H7 (cell line): ENCODE data around the gene NUP214. TPM values are rescaled to one million over a fixed set of nuclear protein-coding genes. Genes with fewer than 3 reads are reported as not detected.
"Not testable (repeated sequence)": the region's sequence is repeated elsewhere in the genome, so short reads cannot be mapped to it uniquely, and the experiment has no call there.

Source experiments
- DNase-seq: peaks from one replicate; pipeline ENCODE4 v3.0.0; 2012
- H3K27me3 ChIP-seq: 2 replicates; pipeline ENCODE4 v1.6.0; 2011; ENCODE audit warnings: mild to moderate bottlenecking, low read length; ENCODE audit not compliant: control insufficient read depth, insufficient read depth
- H3K36me3 ChIP-seq: replicated peaks from 2 replicates; pipeline ENCODE4 v1.5.1; 2011; ENCODE audit warnings: low read length; ENCODE audit not compliant: control insufficient read depth, insufficient read depth
- H3K4me3 ChIP-seq: 2 replicates; pipeline ENCODE4 v1.5.1; 2011; ENCODE audit warnings: low read depth, mild to moderate bottlenecking, control low read depth, low read length, moderate library complexity; ENCODE audit not compliant: insufficient read depth
- total RNA-seq: library from RNA; depleted of rRNA; stranded (reverse); fragments of >200 nt; shearing (Covaris generic); gene quantifications from 2 replicates; pipeline ENCODE4 v1.2.3, GENCODE V29; 2014

NUP214 gene
- total RNA-seq, 1 experiment from 2014 or later, result 26.5 TPM

DNA sequence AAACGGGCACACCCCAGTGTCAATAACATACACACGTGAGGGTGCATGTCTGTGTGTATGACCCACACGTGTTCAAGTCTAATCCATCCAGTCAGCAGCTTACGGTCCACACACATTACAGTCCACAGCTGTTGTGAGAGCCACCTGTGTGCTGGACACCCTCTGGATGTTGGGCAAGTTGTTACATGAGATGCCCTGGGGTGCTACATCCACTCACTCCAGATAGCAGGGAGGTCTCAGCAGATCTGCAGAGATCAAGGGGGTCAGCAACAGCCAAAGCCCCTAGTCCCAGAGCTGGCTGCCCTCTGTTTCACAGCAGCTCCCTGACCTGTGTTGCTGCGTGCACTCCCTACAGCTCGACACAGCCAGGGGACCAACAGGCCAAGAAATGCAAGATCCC lies 33.4 kb upstream of the NUP214 start:
- Histone ChIP-seq H3K36me3 (peaks cover 9% of the 10 kb centered on the region), H3K4me3 (no peak overlapping the region), H3K27me3 (no peaks in the 10 kb centered on the region)
- DNase-seq, result no peak

DNA sequence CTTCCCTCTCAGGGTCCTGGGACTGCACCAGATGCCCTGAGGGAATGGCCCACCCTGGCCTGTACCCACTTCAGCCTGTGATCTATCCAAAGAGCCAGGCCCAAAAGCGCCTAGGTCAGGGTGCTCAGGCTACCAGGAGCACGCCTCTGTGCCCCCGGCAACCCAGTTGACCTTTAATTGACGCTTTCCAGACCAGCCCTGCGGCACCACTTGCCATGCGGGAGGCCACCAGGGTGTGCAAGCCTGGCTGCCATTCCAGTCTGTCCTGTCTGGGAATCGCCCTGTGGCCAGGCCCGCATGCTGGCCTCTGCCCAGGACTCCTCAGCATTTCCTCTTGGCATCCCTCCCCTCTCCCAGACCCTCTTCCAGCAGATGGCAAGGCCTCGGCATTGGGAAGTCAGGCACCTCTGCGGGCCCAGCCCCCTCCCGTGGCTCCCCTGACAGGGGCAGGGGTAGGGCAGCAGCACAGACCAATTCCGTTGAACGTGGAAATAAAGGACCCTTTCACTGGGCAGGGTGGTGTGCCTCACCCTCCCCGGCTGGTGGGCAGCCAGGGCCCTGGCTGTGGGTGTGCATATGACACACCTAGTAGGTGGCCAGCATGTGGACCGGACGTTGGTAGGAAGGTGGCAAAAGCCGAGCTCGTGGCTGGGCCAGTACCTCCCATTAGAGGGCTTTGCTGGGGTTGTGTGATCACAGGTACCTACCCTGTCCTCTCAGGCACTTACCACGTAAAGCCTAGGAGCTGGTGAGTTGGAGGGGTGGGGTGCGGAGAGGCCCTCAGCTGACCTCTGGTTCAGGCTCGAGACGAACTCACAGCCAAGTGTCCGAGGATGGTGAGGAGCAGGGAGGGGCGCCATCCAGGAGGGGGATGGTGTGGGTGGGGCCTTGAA lies 32.6 kb upstream of the NUP214 start:
- H3K27me3 ChIP-seq, result no peaks in the 10 kb centered on the region
- DNase-seq, result no peak
- peaks cover 6% of the 10 kb centered on the region for H3K36me3 ChIP-seq
- no peak overlapping the region for H3K4me3 ChIP-seq

DNA sequence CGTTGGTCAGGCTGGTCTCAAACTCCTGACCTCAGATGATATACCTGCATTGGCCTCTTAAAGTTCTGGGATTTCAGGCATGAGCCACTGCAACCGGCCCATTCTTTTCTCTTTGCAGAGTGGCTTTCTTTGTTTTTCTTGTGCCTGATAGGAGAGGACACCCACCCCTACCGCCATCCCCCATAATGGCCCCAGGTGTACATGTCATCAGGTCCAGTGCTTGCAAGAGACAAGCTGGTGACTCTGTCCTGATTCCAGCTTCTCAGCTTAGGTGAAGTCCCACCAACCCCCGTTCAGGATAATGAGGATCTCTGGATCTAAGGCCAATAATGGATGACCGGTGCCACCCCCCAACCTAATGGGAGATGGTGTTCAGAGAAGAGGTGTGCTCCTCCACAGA lies 31.4 kb upstream of the NUP214 start:
- no peak for DNase-seq
- Histone ChIP-seq H3K4me3 (no peak overlapping the region), H3K36me3 (peaks cover 8% of the 10 kb centered on the region), H3K27me3 (no peaks in the 10 kb centered on the region)

DNA sequence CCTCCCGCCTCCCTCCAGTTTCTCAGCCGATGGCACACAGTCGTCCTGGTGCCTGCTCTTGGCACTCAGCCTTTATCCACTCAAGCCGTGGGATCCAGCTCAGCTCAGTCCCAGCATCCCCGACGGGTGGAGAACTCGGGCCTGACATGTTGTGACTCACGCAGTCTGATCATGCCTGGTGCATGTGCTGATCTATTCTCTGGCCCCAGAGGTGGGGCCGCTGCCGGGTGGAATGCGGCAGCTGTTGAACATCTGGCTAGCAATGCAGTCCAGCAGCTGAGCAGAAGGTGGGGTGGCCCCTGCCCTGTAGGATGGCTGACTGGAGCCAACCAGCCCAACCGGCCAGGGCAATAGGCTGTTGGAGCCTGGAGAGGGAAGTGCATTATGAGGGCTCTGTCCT lies 30.8 kb upstream of the NUP214 start:
- H3K27me3 ChIP-seq, result no peaks in the 10 kb centered on the region
- DNase-seq, result no peak
- peaks cover 10% of the 10 kb centered on the region for H3K36me3 ChIP-seq
- no peak overlapping the region for H3K4me3 ChIP-seq

DNA sequence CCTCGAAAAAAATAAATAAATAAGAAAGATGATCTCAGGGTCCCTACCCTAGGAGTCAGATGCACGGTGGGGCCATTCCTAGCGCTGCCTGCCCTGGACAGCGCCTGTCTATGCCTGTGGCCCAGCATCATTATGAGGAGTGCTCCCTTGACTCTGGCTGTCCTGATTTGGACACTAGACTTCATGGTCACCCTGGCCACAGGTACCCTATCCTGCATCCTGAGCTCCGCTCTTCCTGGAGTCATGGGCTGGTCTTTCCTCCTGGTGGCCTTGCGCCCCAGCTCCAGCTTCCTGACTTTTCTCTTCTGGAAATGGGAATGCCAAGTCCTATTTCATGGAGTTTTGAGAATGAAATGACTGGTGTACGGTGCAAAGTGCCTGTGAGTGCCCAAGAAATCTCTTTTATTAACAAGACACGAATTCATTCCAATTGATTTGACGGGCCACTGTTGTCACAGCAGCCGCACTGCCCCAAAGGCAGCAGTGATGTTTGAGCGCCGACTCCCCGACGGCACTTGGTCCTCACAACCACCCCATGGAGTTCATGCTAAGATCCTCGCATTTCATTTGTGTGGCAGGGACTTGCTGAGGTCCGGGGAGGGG lies 29.6 kb upstream of the NUP214 start:
- H3K36me3 ChIP-seq, result peaks cover 7% of the 10 kb centered on the region
- H3K4me3 ChIP-seq, result peak overlapping the region; percentile 97
- peak; percentile 66 for DNase-seq
- no peaks in the 10 kb centered on the region for H3K27me3 ChIP-seq

DNA sequence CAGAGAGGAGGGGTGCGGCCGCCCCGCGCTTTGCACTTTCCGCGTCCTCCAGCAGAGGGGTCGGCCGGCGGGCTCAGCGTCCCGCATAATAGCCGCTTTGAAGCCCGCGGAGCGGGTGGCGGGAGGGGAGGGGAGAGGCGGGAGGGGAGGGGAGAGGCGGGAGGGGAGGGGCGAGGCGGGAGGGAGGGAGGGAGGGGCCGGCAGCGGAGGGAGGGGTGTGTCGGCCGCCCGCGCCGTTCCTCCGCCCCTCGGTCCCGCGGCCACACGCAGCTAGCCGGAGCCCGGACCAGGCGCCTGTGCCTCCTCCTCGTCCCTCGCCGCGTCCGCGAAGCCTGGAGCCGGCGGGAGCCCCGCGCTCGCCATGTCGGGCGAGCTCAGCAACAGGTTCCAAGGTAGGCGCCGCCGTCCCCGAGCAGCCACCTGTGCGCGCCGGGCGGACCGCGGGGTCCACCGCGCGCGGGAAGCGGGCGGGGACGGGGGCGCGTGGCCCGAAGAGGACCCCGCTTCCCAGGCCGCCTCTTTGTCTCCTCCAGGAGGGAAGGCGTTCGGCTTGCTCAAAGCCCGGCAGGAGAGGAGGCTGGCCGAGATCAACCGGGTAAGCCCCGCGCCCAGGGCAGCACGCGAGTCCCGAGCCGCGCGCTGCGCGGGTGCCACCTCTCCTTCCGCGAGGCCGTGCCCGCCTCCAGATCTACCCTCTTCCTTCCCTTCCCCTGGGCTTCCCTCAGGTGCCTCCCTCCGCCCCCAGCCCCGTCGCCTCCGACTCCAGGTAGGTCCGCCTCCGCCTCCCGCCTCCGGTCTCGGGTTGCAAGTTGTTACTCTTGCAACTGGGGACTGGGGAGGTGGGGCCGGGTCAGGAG lies 28.9 kb upstream of the NUP214 start, which contains the start of gene AIF1L:
TSS of gene AIF1L (plus strand) at position 263 of the 857 bp plus-strand sequence. CDS start at position 362, 99 bp downstream.
- H3K27me3 ChIP-seq, result no peaks in the 10 kb centered on the region
- peak; percentile 99 for DNase-seq
- peak within 1 kb of the TSS; percentile 97 for H3K4me3 ChIP-seq
- peaks cover 7% of the 10 kb centered on the region for H3K36me3 ChIP-seq

DNA sequence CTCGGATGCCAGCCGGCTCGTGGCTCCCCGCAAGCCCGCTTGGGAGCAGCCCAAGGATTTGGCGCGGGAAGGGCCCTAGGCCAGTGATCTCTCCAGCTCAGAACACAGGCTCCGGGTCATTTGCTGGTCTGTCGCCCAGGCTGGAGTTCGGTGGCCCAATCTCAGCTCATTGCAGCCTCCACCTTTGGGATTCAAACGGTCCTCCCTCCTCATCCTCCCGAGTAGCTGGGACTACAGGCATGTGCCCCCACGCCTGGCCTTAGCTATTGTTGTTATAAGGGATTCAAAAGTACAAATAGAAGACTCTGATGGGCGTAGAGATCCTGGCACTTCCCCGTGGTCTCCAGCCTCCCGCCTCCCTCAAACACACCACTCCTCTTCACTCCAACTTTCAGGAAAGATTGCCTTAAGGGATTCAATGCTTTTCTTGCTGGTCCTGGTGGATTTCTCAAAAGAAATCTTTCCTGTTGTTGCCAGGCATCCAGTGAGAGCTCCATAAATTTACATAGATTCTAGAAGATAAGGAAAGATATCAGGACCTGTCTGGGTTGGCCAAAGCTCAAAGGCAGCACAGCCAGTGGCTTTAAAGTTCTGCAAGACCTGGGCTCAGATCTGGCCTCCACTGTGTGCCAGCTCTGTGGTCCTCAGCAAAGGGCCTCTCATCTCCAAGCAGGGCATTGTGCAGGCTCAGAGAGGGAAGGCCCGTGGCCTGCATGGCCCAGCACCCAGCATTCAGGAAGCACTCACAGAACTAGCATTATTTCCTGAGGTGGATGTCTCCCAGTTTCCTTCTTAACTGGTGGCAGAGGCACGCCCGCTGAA lies 28.0 kb upstream of the NUP214 start:
- H3K4me3 ChIP-seq, result peak overlapping the region; percentile 97
- H3K36me3 ChIP-seq, result peaks cover 3% of the 10 kb centered on the region; the same call in 1 of the 2 replicates
- peak; percentile 56 for DNase-seq
- H3K27me3 ChIP-seq, result no peaks in the 10 kb centered on the region

DNA sequence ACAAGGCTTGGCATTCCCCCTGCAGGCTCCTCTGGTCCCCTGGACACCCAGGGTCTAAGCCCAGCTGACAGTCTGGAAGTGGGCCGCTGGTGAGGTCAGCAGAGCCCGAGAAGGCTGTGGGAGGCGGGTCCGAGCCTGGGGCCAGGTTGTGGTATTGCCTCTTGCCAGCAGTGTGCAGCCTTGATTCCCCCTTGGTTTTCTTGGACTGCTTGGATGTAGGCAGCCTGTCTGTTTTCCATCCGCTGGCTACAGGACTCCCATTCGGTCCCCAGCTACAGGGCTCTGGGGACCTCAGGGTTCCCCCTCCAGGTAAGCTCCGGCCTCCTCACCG lies 27.5 kb upstream of the NUP214 start:
- Histone ChIP-seq H3K4me3 (no peak overlapping the region), H3K36me3 (peaks cover 3% of the 10 kb centered on the region; the same call in 1 of the 2 replicates), H3K27me3 (no peaks in the 10 kb centered on the region)
- DNase-seq, result peak; percentile 60

DNA sequence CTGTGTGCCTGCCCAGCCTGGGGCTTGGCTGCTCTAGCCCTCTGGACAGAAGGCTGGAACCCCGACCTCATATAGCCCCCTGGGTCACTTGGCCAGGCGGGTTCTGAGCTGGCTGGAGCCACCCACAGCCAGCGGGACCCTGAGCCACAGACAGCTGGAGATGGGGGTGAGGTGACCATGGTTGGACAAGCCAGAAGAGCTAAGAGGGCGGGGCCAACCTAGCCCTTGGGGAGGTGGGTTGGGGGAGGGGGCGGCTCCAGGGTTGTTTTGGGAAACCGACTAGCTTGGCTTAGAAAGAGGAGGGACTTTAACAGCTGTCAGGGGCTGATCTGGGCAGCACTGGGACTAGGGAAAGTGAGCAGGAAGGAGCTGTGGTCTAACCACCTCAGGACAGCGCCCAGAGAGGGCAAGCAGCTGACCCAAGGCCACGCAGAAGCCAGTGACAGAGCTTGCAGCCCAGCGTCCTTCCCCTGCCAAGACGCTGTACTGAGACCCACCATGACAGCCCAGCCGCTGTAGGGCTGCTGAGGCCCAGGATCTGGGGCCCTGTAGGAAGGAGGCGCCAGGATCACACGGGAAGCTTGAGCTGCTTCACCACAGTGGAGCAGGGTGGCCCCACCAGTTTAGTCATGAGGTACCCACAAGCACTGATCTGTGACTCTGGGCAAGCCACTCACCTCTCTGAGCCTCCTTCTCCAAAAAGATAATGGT lies 26.8 kb upstream of the NUP214 start:
- peak; percentile 75 for DNase-seq
- H3K27me3 ChIP-seq, result no peaks in the 10 kb centered on the region
- H3K36me3 ChIP-seq, result peaks cover 3% of the 10 kb centered on the region; the same call in 1 of the 2 replicates
- no peak overlapping the region for H3K4me3 ChIP-seq

DNA sequence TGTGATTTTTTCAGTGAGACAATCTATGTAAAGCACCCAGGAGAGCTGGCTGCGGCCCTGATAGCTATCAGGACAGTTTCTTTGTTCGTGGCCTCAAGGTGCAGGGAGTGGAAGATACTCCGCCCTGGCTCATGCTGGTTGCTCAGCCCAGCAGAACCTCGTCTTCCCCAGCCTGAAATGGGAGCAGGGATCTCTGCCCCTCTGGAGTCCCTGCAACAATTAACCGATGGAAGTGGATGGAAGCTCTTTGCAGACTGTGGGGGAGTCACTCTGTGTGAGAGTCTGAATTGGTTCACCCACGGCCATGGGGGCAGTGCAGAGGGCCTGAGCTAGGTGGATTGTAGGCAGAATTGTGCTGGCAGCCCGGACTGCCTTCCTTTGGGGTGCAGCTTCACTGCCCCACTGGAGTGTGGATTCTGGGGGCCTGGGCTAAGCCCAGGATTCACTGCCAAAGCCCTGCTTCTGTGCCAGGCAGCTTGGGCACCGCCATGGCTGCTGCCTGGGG lies 26.2 kb upstream of the NUP214 start:
- Histone ChIP-seq H3K36me3 (peaks cover 3% of the 10 kb centered on the region; the same call in 1 of the 2 replicates), H3K27me3 (no peaks in the 10 kb centered on the region), H3K4me3 (no peak overlapping the region)
- peak; percentile 38 for DNase-seq

DNA sequence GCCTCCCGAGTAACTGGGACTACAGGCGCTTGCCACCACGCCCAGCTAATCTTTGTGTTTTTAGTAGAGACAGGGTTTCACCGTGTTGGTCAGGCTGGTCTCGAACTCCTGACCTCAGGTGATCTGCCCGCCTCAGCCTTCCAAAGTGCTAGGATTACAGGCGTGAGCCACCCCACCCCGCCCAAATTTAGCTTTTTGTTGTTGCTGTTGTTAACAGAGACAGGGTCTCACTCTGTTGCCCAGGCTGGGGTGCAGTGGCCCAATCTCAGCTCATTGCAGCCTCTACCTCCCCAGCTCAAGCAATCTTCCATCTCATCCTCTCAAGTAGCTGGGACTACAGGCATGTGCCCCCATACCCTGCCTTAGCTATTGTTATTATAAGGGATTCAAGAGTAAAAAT lies 25.5 kb upstream of the NUP214 start:
- H3K4me3 ChIP-seq, DNase-seq, H3K27me3 ChIP-seq, H3K36me3 ChIP-seq: not testable (repeated sequence)

DNA sequence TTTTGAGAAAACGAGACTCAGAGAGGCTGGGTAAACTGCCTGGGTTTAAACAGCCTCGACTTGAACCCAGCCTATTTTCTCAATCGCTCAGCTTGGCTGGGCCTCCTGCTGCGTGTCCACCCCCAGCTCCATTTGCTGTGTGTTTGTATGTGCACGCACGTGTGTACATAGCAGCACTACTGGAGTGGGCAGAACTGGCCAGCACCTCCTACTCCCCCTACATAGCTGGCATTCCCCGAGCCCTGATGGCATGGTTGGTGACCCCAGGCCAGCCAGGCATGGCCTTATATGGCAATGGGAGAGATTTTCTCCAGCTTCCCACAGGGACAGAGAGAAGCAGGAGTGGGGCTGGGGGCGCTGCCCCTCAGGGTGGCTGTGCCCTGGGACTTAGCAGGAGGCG lies 24.9 kb upstream of the NUP214 start:
- peaks cover 3% of the 10 kb centered on the region; the same call in 1 of the 2 replicates for H3K36me3 ChIP-seq
- DNase-seq, result peak; percentile 56
- H3K27me3 ChIP-seq, result no peaks in the 10 kb centered on the region
- no peak overlapping the region for H3K4me3 ChIP-seq

DNA sequence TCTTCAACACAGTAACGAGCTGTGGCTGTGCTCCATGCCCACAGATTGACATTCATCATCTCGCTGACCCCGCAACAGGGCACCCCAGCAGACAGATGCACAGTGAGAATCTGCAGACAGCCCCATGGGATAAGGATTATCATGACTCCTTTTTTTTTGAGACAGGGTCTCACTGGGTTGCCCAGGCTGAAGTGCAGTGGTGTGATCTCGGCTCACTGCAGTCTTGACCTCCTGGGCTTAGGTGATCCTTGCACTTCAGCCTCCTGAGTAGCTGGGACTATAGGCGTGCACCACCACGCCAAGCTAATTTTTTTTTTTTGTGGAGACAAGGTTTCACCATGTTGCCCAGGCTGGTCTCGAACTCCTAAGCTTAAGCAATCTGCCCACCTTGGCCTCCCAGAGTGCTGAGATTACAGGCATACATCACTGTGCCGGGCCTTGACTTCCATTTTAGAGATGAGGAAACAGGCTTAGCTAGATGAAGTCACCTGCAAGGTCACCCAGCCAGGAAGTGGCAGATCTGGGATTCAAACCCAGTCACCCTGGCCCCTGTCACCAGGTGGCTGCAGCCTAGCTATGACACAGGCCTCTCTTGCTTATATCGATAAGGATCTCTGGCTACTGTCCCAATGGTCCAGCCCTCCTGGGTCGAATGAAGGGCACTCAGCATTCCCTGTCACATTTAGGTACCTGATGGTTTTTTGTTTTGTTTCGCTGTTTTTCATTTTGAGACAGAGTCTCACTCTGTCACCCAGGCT lies 24.0 kb upstream of the NUP214 start:
- Histone ChIP-seq H3K36me3 (peaks cover 7% of the 10 kb centered on the region), H3K27me3 (no peaks in the 10 kb centered on the region), H3K4me3 (no peak overlapping the region)
- DNase-seq, result no peak
